ENCODE measurements around the gene SPINDOC. TPM values are rescaled to one million over a fixed set of nuclear protein-coding genes. Genes with fewer than 3 reads are reported as not detected.
A peak's percentile ranks its signal among the peaks of the same experiment; 100 is the strongest.

Gene SPINDOC
- total and polyA plus RNA-seq, 9 of the 15 experiments (the other 6 are each of a cell fraction or from before 2014, with no cell fraction given): 0.70 to 36.3 (median 19.6) TPM

DNA sequence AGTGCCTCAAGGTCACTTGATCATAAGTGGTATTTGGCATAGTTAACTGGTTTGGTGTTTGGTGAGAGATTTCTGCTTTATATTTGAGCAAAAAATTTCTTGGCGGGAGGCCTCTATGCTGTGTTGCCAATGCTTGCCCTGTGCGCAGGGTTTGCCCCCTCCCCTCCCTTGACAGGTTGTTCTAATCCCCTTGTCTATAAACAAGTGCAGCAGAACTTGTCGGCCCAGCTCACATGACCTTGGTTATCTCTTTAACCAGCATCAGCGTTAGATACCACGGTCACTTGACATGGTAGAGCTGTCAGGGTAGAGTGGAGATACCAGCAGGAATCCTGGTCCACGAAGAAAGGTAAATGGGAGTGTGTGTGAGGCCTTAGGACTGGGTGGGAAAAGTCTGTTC lies 61.3 kb downstream of the SPINDOC start (continued):
- TF ChIP-seq, protein P1, sequence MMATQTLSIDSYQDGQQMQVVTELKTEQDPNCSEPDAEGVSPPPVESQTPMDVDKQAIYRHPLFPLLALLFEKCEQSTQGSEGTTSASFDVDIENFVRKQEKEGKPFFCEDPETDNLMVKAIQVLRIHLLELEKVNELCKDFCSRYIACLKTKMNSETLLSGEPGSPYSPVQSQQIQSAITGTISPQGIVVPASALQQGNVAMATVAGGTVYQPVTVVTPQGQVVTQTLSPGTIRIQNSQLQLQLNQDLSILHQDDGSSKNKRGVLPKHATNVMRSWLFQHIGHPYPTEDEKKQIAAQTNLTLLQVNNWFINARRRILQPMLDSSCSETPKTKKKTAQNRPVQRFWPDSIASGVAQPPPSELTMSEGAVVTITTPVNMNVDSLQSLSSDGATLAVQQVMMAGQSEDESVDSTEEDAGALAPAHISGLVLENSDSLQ (IDR thresholded peaks at IDR 0.05): peak; percentile 48
- no peak for TF ChIP-seq PHTF2 (CRISPR knock-in tag; IDR thresholded peaks at IDR 0.05)
- TF ChIP-seq ZNF583 (CRISPR knock-in tag; IDR thresholded peaks at IDR 0.05): peak; percentile 61; the same call in 1 of the 2 replicates
- TF ChIP-seq EGR1 (conservative IDR thresholded peaks at IDR 0.05): no peak
- no peak for TF ChIP-seq SMAD1 (IDR thresholded peaks at IDR 0.05; ENCODE audit: low read depth, low read length, partially characterized antibody)
- TF ChIP-seq CREM (IDR thresholded peaks at IDR 0.05; ENCODE audit: low read depth): no peak
- TF ChIP-seq U2AF1 (optimal IDR thresholded peaks at IDR 0.05; ENCODE audit: low read depth, low read length): no peak
- TF ChIP-seq HNRNPUL1 (IDR thresholded peaks at IDR 0.05; ENCODE audit: low read length): no peak
- TF ChIP-seq, protein P2, sequence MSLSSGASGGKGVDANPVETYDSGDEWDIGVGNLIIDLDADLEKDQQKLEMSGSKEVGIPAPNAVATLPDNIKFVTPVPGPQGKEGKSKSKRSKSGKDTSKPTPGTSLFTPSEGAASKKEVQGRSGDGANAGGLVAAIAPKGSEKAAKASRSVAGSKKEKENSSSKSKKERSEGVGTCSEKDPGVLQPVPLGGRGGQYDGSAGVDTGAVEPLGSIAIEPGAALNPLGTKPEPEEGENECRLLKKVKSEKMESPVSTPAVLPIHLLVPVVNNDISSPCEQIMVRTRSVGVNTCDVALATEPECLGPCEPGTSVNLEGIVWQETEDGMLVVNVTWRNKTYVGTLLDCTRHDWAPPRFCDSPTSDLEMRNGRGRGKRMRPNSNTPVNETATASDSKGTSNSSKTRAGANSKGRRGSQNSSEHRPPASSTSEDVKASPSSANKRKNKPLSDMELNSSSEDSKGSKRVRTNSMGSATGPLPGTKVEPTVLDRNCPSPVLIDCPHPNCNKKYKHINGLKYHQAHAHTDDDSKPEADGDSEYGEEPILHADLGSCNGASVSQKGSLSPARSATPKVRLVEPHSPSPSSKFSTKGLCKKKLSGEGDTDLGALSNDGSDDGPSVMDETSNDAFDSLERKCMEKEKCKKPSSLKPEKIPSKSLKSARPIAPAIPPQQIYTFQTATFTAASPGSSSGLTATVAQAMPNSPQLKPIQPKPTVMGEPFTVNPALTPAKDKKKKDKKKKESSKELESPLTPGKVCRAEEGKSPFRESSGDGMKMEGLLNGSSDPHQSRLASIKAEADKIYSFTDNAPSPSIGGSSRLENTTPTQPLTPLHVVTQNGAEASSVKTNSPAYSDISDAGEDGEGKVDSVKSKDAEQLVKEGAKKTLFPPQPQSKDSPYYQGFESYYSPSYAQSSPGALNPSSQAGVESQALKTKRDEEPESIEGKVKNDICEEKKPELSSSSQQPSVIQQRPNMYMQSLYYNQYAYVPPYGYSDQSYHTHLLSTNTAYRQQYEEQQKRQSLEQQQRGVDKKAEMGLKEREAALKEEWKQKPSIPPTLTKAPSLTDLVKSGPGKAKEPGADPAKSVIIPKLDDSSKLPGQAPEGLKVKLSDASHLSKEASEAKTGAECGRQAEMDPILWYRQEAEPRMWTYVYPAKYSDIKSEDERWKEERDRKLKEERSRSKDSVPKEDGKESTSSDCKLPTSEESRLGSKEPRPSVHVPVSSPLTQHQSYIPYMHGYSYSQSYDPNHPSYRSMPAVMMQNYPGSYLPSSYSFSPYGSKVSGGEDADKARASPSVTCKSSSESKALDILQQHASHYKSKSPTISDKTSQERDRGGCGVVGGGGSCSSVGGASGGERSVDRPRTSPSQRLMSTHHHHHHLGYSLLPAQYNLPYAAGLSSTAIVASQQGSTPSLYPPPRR (CRISPR knock-in tag; IDR thresholded peaks at IDR 0.05; ENCODE audit: borderline replicate concordance): no peak
- TF ChIP-seq, protein P3, sequence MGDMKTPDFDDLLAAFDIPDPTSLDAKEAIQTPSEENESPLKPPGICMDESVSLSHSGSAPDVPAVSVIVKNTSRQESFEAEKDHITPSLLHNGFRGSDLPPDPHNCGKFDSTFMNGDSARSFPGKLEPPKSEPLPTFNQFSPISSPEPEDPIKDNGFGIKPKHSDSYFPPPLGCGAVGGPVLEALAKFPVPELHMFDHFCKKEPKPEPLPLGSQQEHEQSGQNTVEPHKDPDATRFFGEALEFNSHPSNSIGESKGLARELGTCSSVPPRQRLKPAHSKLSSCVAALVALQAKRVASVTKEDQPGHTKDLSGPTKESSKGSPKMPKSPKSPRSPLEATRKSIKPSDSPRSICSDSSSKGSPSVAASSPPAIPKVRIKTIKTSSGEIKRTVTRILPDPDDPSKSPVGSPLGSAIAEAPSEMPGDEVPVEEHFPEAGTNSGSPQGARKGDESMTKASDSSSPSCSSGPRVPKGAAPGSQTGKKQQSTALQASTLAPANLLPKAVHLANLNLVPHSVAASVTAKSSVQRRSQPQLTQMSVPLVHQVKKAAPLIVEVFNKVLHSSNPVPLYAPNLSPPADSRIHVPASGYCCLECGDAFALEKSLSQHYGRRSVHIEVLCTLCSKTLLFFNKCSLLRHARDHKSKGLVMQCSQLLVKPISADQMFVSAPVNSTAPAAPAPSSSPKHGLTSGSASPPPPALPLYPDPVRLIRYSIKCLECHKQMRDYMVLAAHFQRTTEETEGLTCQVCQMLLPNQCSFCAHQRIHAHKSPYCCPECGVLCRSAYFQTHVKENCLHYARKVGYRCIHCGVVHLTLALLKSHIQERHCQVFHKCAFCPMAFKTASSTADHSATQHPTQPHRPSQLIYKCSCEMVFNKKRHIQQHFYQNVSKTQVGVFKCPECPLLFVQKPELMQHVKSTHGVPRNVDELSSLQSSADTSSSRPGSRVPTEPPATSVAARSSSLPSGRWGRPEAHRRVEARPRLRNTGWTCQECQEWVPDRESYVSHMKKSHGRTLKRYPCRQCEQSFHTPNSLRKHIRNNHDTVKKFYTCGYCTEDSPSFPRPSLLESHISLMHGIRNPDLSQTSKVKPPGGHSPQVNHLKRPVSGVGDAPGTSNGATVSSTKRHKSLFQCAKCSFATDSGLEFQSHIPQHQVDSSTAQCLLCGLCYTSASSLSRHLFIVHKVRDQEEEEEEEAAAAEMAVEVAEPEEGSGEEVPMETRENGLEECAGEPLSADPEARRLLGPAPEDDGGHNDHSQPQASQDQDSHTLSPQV (IDR thresholded peaks at IDR 0.05): 0 out of 2 replicates have a peak, but pooled peaks have one; percentile 34
- no peak for TF ChIP-seq NCOR1 (IDR thresholded peaks at IDR 0.05)
- peak; percentile 57; the same call in 1 of the 2 replicates for TF ChIP-seq GATAD2A (IDR thresholded peaks at IDR 0.05)
- TF ChIP-seq ESRRA (IDR thresholded peaks at IDR 0.05; ENCODE audit: borderline replicate concordance, low read depth): peak; percentile 75
- TF ChIP-seq ATF7 (IDR thresholded peaks at IDR 0.05): no peak
- TF ChIP-seq CBFA2T2 (conservative IDR thresholded peaks at IDR 0.05): peak; percentile 38
- TF ChIP-seq CBX3 (IDR thresholded peaks at IDR 0.05; ENCODE audit: borderline replicate concordance in 1 of 2, low read length in 2 of 2): no peak
- peak; percentile 30 for TF ChIP-seq MEIS2 (IDR thresholded peaks at IDR 0.05; ENCODE audit: partially characterized antibody)
- peak; percentile 42; the same call in 1 of the 2 replicates for TF ChIP-seq RAD51 (IDR thresholded peaks at IDR 0.05; ENCODE audit: borderline replicate concordance, low read depth)
- no peak for TF ChIP-seq ETV6 (IDR thresholded peaks at IDR 0.05; ENCODE audit: borderline replicate concordance in 1 of 2, low read depth in 2 of 2, low read length in 1 of 2)
- TF ChIP-seq ETV6 (CRISPR knock-in tag; IDR thresholded peaks at IDR 0.05; ENCODE audit: borderline replicate concordance): no peak

Data from K562 (cell line).